Measurements from ENCODE around the gene KLHL29. TPM values are rescaled to one million over a fixed set of nuclear protein-coding genes. Genes with fewer than 3 reads are reported as not detected.

KLHL29 gene
- total RNA-seq, 3 donors from 2014 or later = 2.6 to 13.0 (median 5.5) TPM

GRCh38 chr2:23478087-23478932 lies 93.3 kb downstream of the KLHL29 start:
- Histone ChIP-seq H3K4me3 (no peak overlapping the region), H3K9me3 (no peaks in the 10 kb centered on the region), H3K36me3 (ENCODE audit: low read depth) (no peaks in the 10 kb centered on the region), H3K4me1 (ENCODE audit: low read depth) (no peaks in the 10 kb centered on the region)
- intact Hi-C loops (cut with DNase I, micrococcal nuclease) = no loop called here
- no peak for TF ChIP-seq CTCF (IDR thresholded peaks at IDR 0.05)
- ATAC-seq = no peak
- DNase-seq = no peak

GRCh38 chr2:23478933-23479683 lies 94.1 kb downstream of the KLHL29 start:
- H3K36me3 ChIP-seq (ENCODE audit: low read depth) = no peaks in the 10 kb centered on the region
- H3K4me3 ChIP-seq = no peak overlapping the region
- no peaks in the 10 kb centered on the region for H3K4me1 ChIP-seq (ENCODE audit: low read depth)
- ATAC-seq (no peak), DNase-seq (no peak)
- no peak for TF ChIP-seq CTCF (IDR thresholded peaks at IDR 0.05)
- no peaks in the 10 kb centered on the region for H3K9me3 ChIP-seq
- intact Hi-C loops (cut with DNase I, micrococcal nuclease) = no loop called here

- no peaks in the 10 kb centered on the region for H3K9me3 ChIP-seq
- no peaks in the 10 kb centered on the region for H3K4me1 ChIP-seq (ENCODE audit: low read depth)
- no peak for TF ChIP-seq CTCF (IDR thresholded peaks at IDR 0.05)
- DNase-seq = no peak
- no peak for ATAC-seq
- no peak overlapping the region for H3K4me3 ChIP-seq
- H3K36me3 ChIP-seq (ENCODE audit: low read depth) = no peaks in the 10 kb centered on the region
- intact Hi-C loops (cut with DNase I, micrococcal nuclease) = no loop called here
These were observed 96.2 kb downstream of the KLHL29 start for GRCh38 chr2:23480957-23481797.

- TF ChIP-seq CTCF (IDR thresholded peaks at IDR 0.05) = no peak
- no peak overlapping the region for H3K4me3 ChIP-seq
- H3K4me1 ChIP-seq (ENCODE audit: low read depth) = no peaks in the 10 kb centered on the region
- no peaks in the 10 kb centered on the region for H3K9me3 ChIP-seq
- H3K36me3 ChIP-seq (ENCODE audit: low read depth) = no peaks in the 10 kb centered on the region
- no peak for ATAC-seq
- DNase-seq = no peak
- intact Hi-C loops (cut with DNase I, micrococcal nuclease) = no loop called here
These were observed 97.2 kb downstream of the KLHL29 start for GRCh38 chr2:23482188-23482587.

- no peaks in the 10 kb centered on the region for H3K9me3 ChIP-seq
- no peaks in the 10 kb centered on the region for H3K36me3 ChIP-seq (ENCODE audit: low read depth)
- intact Hi-C loops (cut with DNase I, micrococcal nuclease) = no loop called here
- H3K4me3 ChIP-seq = no peak overlapping the region
- H3K4me1 ChIP-seq (ENCODE audit: low read depth) = no peaks in the 10 kb centered on the region
- ATAC-seq = no peak
- no peak for TF ChIP-seq CTCF (IDR thresholded peaks at IDR 0.05)
- DNase-seq = no peak
These were observed 97.6 kb downstream of the KLHL29 start for GRCh38 chr2:23482607-23483006.
